LNCaP clone FGC (cell line): Measurements from ENCODE around the gene SMPD3.

Experiments used
- DNase-seq: peaks from one replicate; pipeline ENCODE4 v3.0.0-alpha.2; 2011; ENCODE audit warnings: low read depth
- H3K4me3 ChIP-seq: 2 replicates; pipeline ENCODE4 v1.5.1; 2011; ENCODE audit warnings: mild to moderate bottlenecking, low read depth, low read length, control low read depth
- CTCF ChIP-seq: IDR thresholded peaks from 2 replicates; pipeline ENCODE4 v1.5.1; 2012; ENCODE audit warnings: mild to moderate bottlenecking; ENCODE audit not compliant: control insufficient read depth, insufficient read depth; ENCODE audit errors: extremely low read depth

The SMPD3 gene

GRCh38 chr16:68332411-68333121 is 115.7 kb downstream of the SMPD3 start:
- TF ChIP-seq CTCF = no peak
- no peak overlapping the region for H3K4me3 ChIP-seq

GRCh38 chr16:68331879-68332410 is 116.4 kb downstream of the SMPD3 start:
- no peak overlapping the region for H3K4me3 ChIP-seq
- no peak for TF ChIP-seq CTCF
- DNase-seq = no peak

More at GRCh38 chr16:68332411-68333121, 115.7 kb downstream of the SMPD3 start:
- peak; percentile 17 for DNase-seq

- no peak for DNase-seq
- TF ChIP-seq CTCF = no peak
- no peak overlapping the region for H3K4me3 ChIP-seq
These were observed 119.4 kb downstream of the SMPD3 start for GRCh38 chr16:68328860-68329390.

GRCh38 chr16:68328151-68328859 is 120.0 kb downstream of the SMPD3 start:
- DNase-seq = peak; percentile 73
- H3K4me3 ChIP-seq = no peak overlapping the region
- TF ChIP-seq CTCF = peak; percentile 93

GRCh38 chr16:68324780-68325357 is 123.4 kb downstream of the SMPD3 start:
- DNase-seq = no peak
- H3K4me3 ChIP-seq = no peak overlapping the region
- TF ChIP-seq CTCF = no peak

GRCh38 chr16:68324336-68324735 is 124.0 kb downstream of the SMPD3 start:
- no peak for TF ChIP-seq CTCF
- H3K4me3 ChIP-seq = no peak overlapping the region
- no peak for DNase-seq
